Lower lobe of right lung (tissue), 2 donors: ENCODE measurements around the gene MTMR3. TPM values are rescaled to one million over a fixed set of nuclear protein-coding genes. Genes with fewer than 3 reads are reported as not detected.

Source experiments
- ATAC-seq, 2 donors: fragments of 200-7000 bp; cut with Tn5 transposase; one replicate each; pipeline ENCODE4 v1.9.1; 2020 to 2022; ENCODE audit warnings: mild to moderate bottlenecking in 2 of 2, moderate library complexity in 2 of 2
- DNase-seq: peaks from one replicate; pipeline ENCODE4 v3.0.0-alpha.2; 2020
- H3K27ac ChIP-seq: fragments of 200-600 bp; one replicate; pipeline ENCODE4 v1.8.0; 2022
- H3K27me3 ChIP-seq: fragments of 200-600 bp; one replicate; pipeline ENCODE4 v1.8.0; 2022; ENCODE audit warnings: low read depth
- H3K36me3 ChIP-seq: fragments of 200-600 bp; one replicate; pipeline ENCODE4 v1.8.0; 2022; ENCODE audit warnings: mild to moderate bottlenecking
- H3K4me1 ChIP-seq: fragments of 200-600 bp; one replicate; pipeline ENCODE4 v1.8.0; 2022
- H3K4me3 ChIP-seq: fragments of 200-600 bp; one replicate; pipeline ENCODE4 v1.8.0; 2022; ENCODE audit warnings: mild to moderate bottlenecking
- H3K9me3 ChIP-seq: fragments of 200-600 bp; one replicate; pipeline ENCODE4 v1.8.0; 2022
- CTCF ChIP-seq: fragments of 200-600 bp; IDR thresholded peaks from one replicate; pipeline ENCODE4 v1.8.0; 2022; ENCODE audit warnings: antibody characterized with exemption, mild to moderate bottlenecking
- intact Hi-C: fragments of 100-400 bp; cut with DNase I; formaldehyde crosslinking; loops from one replicate; pipeline ENCODE4 v1.11.0; 2022
- total RNA-seq: library from RNA; stranded (reverse); fragmentation: NEBNext Ultra II Directional; extraction: Animal tissue kit (Norgen Biotek cat#: 25700); gene quantifications from one replicate; pipeline ENCODE4 v1.2.1, GENCODE V29; 2021
- donor health status: DM: no; HTN: yes; CAD: no; lungs with severe emphysema.

Gene MTMR3
- total RNA-seq, 1 donor from 2014 or later: 58.9 TPM

DNA sequence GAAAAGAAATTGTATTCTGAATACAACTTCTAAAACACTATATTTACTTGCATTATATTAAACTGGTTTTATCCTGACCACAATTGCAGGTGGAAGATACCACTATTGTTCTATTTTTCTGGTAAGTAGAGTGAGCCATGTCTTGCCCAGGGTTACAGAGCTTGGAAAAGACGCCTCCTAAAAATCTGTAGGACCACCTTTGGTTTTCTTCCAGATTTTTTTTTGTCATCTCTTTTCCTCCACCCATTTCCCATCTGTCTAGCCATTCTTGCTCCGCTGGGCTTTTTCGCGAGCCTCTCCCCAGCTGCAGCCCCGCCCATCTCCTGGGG lies 294 bp upstream of the MTMR3 start:
- Histone ChIP-seq H3K27ac (no peak overlapping the region), H3K4me3 (peak overlapping the region; percentile 88), H3K27me3 (no peaks in the 10 kb centered on the region), H3K4me1 (peaks cover 31% of the 10 kb centered on the region), H3K9me3 (no peaks in the 10 kb centered on the region), H3K36me3 (no peaks in the 10 kb centered on the region)
- intact Hi-C loops: no loop called here
- TF ChIP-seq CTCF: no peak
- ATAC-seq (no peak), DNase-seq (no peak)

- intact Hi-C loops: no loop called here
- Histone ChIP-seq H3K27me3 (no peaks in the 10 kb centered on the region), H3K9me3 (no peaks in the 10 kb centered on the region), H3K27ac (peak overlapping the region; percentile 95), H3K36me3 (no peaks in the 10 kb centered on the region), H3K4me1 (peaks cover 40% of the 10 kb centered on the region), H3K4me3 (peak overlapping the region; percentile 88)
- ATAC-seq (no peak), DNase-seq (no peak)
- no peak for TF ChIP-seq CTCF
Observed at GRCh38 chr22:29883775-29884097, 762 bp downstream of the MTMR3 start.

DNA sequence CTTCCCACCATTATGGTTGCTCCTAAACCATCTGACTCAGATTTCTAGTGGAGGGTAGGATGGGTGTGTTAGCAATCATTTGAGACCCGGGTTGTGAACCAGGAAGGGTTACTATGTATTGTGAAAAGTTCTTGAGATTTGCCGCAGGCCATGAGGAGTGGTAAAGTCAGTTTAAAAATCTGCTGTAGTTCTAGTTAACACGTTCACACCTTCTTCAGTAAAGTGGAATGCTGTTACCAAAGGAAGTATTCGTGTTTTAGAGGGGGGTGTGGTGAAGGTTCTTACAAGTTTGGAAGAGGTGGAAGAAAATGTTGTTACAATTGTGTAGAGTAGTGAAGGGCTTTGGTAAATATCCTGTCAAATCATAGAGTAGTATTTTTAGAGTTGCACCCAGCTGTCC lies 2.6 kb downstream of the MTMR3 start:
- ATAC-seq: peak; percentile 32 to 37
- H3K9me3 ChIP-seq: no peaks in the 10 kb centered on the region
- peak overlapping the region; percentile 1 for H3K4me3 ChIP-seq
- peaks cover 40% of the 10 kb centered on the region for H3K4me1 ChIP-seq
- no peaks in the 10 kb centered on the region for H3K27me3 ChIP-seq
- H3K36me3 ChIP-seq: no peaks in the 10 kb centered on the region
- no peak for TF ChIP-seq CTCF
- intact Hi-C loops: no loop called here
- H3K27ac ChIP-seq: no peak overlapping the region
- DNase-seq: no peak

DNA sequence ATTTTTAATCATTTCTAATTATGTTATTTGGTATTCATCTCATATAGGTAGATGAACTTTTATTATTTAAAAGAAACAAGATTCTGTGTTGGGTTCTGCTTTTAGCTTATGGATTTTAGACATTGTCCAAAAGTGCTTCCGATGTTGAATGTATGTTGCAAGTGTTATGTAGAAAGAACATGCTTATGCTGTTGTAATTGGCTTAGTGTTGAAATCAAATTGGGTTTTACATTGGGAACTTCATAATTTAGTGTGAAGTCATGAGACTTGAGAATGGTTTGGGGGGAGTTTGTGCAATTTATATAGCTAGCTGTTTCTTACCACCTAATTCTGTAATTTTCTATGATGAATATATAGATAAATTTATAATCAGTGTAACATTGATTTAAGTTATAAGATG lies 3.6 kb downstream of the MTMR3 start:
- H3K36me3 ChIP-seq: no peaks in the 10 kb centered on the region
- TF ChIP-seq CTCF: no peak
- H3K4me3 ChIP-seq: no peak overlapping the region
- no peaks in the 10 kb centered on the region for H3K9me3 ChIP-seq
- H3K4me1 ChIP-seq: peaks cover 40% of the 10 kb centered on the region
- DNase-seq: no peak
- no peak overlapping the region for H3K27ac ChIP-seq
- intact Hi-C loops: no loop called here
- ATAC-seq: no peak
- H3K27me3 ChIP-seq: no peaks in the 10 kb centered on the region

DNA sequence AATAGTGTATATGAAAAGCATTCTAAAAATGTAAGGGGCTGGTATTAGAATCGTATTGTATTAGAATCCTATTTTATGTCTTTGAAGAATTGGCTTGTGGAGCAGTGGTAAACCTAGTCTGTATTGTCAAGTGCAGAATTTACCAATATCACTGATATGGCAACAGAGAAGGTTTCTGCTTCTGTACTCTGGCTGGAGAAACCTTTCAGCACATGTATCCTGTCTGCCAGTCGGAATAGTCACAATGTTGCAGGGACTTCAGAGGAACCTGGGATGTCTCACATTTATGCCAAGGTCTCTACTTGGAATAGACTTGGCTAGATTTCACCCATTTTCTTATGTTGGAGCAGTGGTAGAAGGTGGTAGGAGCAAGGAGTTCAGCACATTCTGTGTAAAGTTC lies 4.4 kb downstream of the MTMR3 start:
- Histone ChIP-seq H3K36me3 (no peaks in the 10 kb centered on the region), H3K4me3 (no peak overlapping the region), H3K27ac (no peak overlapping the region), H3K27me3 (no peaks in the 10 kb centered on the region), H3K4me1 (peaks cover 40% of the 10 kb centered on the region), H3K9me3 (no peaks in the 10 kb centered on the region)
- intact Hi-C loops: no loop called here
- no peak for TF ChIP-seq CTCF
- no peak for DNase-seq
- ATAC-seq: no peak

- ATAC-seq (no peak), DNase-seq (no peak)
- H3K27me3 ChIP-seq: no peaks in the 10 kb centered on the region
- peaks cover 29% of the 10 kb centered on the region for H3K4me1 ChIP-seq
- H3K9me3 ChIP-seq: no peaks in the 10 kb centered on the region
- no peak for TF ChIP-seq CTCF
- H3K36me3 ChIP-seq: no peaks in the 10 kb centered on the region
- intact Hi-C loops: no loop called here
- no peak overlapping the region for H3K27ac ChIP-seq
- no peak overlapping the region for H3K4me3 ChIP-seq
Observed at GRCh38 chr22:29890760-29891159, 7.8 kb downstream of the MTMR3 start.
